Measurements from ENCODE around the gene OR2M4.

OR2M4 gene, protein sequence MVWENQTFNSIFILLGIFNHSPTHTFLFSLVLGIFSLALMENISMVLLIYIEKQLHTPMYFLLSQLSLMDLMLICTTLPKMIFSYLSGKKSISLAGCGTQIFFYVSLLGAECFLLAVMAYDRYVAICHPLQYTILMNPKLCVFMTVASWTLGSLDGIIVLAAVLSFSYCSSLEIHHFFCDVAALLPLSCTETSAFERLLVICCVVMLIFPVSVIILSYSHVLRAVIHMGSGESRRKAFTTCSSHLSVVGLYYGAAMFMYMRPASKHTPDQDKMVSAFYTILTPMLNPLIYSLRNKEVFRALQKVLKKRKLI

GRCh38 chr1:248231117-248231516, at the start of gene OR2M4:
TSS of gene OR2M4 (plus strand) at chr1:248231417. CDS start at chr1:248238929, 7,512 bp downstream.
- H3K4me3 ChIP-seq (ENCODE audit: low read length) = no peak within 1 kb of the TSS
- no peak for DNase-seq (ENCODE audit: low read depth)
- no peak for TF ChIP-seq CTCF (IDR thresholded peaks at IDR 0.05; ENCODE audit: insufficient read depth, low read depth, low read length, missing control alignments)

DNA sequence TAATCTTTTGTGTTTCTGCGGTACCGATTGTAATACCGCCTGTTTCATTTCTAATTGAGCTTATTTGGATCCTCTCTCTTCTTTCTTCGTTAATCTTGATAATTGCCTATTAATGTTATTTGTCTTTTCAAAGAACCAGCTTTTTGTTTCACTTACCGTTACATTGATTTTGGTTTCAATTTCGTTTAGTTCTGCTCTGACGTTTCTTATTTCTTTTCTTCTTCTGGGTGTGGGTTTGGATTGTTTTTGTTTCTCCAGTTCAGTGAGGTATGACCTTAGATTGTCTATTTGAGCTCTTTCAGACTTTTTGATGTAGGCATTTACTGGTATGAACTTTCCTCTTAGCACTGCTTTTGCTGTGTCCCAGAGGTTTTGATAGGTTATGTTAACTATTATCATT, 47.2 kb upstream of the OR2M4 start:
- no peak for TF ChIP-seq CTCF (IDR thresholded peaks at IDR 0.05; ENCODE audit: insufficient read depth, low read depth, low read length, missing control alignments)
- H3K4me3 ChIP-seq (ENCODE audit: low read length) = no peak overlapping the region
- DNase-seq (ENCODE audit: low read depth) = no peak

DNA sequence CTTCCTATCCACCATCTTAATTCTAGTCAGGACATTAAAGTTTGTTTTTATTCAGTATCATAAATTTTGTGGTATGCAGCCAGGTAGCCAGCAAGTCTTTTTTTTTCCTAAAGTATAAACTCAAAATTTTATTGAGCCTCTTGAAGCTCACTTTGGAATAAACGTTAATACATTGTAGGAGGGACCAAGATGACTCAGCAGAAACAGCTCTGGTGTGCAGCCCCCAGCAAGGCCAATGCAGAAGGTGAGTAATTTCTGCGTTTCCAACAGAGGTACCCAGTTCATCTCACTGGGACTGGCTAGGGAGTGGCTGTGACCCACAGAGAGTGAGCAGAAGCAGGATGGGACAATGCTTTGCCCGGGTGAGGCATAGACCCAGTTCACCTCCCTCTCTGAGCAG, 43.9 kb upstream of the OR2M4 start:
- no peak for DNase-seq (ENCODE audit: low read depth)
- no peak overlapping the region for H3K4me3 ChIP-seq (ENCODE audit: low read length)
- TF ChIP-seq CTCF (IDR thresholded peaks at IDR 0.05; ENCODE audit: insufficient read depth, low read depth, low read length, missing control alignments) = no peak

DNA sequence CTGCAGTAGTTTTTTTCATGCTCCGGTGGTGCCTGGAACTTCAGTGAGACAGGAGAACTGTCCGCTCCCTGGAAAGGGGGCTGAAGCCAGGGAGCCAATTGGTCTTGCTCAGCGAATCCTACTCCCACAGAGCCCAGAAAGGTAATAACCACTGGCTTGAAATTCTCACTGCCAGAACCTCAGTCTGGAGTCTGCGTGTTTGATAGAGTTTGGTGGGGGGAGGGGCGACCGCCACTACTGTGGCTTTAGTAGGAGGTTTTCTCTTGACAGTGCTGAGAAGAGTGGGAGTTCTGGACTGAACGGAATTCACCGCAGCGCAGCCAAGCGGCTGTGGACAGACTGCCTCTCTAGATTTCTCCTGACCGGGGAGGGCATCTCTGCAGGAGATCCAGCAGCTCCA, 42.2 kb upstream of the OR2M4 start:
- DNase-seq (ENCODE audit: low read depth) = no peak

DNA sequence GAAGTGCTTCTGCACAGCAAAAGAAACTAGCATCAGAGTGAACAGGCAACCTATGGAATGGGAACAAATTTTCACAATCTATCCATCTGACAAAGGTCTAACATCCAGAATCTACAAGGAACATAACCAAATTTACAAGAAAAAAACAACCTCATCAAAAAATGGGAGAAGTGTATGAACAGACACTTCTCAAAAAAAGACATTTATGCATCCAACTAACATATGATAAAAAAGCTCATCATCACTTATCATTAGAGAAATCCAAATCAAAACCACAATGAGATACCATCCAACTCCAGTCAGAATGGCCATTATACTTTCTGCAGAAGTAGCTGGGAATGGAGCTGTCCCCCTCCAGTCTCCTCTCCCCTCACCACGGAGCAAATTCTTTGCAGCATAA, 37.1 kb upstream of the OR2M4 start:
- DNase-seq (ENCODE audit: low read depth) = no peak
- H3K4me3 ChIP-seq (ENCODE audit: low read length) = no peak overlapping the region
- TF ChIP-seq CTCF (IDR thresholded peaks at IDR 0.05; ENCODE audit: insufficient read depth, low read depth, low read length, missing control alignments) = no peak

More for the DNA sequence above, 42.2 kb upstream of the OR2M4 start:
- H3K4me3 ChIP-seq (ENCODE audit: low read length) = no peak overlapping the region
- no peak for TF ChIP-seq CTCF (IDR thresholded peaks at IDR 0.05; ENCODE audit: insufficient read depth, low read depth, low read length, missing control alignments)

- TF ChIP-seq CTCF (IDR thresholded peaks at IDR 0.05; ENCODE audit: insufficient read depth, low read depth, low read length, missing control alignments) = no peak
- DNase-seq (ENCODE audit: low read depth) = no peak
- H3K4me3 ChIP-seq (ENCODE audit: low read length) = no peak within 1 kb of the TSS
Observed at GRCh38 chr1:248196965-248197364, 34.3 kb upstream of the OR2M4 start, which contains the start of gene OR2M3. TSS of gene OR2M3 (plus strand) at chr1:248197265. CDS start at chr1:248203068, 5,803 bp downstream.

DNA sequence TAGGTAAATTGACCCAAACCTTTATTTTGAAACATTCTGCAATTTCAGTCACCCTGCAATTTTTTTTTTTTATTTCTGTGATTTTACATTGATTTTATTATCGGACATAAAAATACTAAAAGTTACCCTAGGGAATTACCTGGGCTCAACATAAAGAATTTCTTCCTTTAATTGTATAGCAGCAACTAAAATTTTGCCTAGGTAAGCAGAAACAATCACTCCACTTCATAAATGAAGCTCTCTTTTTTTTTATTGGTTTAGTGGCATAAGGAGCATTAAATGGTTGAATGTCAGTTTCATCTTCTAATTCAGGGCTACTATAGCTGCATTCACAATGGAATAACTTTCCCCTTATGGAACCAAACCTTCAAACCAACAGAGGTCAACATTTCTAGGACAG, 15.3 kb upstream of the OR2M4 start:
- no peak for TF ChIP-seq CTCF (IDR thresholded peaks at IDR 0.05; ENCODE audit: insufficient read depth, low read depth, low read length, missing control alignments)

More for the DNA sequence above, 15.3 kb upstream of the OR2M4 start:
- no peak for DNase-seq (ENCODE audit: low read depth)
- no peak overlapping the region for H3K4me3 ChIP-seq (ENCODE audit: low read length)

Measured in epithelial cell of esophagus (primary cell).